Measurements from ENCODE around the gene MAPT.

The MAPT gene

GRCh38 chr17:45996282-45996937, 102.1 kb downstream of the MAPT start:
- TF ChIP-seq, protein P1, sequence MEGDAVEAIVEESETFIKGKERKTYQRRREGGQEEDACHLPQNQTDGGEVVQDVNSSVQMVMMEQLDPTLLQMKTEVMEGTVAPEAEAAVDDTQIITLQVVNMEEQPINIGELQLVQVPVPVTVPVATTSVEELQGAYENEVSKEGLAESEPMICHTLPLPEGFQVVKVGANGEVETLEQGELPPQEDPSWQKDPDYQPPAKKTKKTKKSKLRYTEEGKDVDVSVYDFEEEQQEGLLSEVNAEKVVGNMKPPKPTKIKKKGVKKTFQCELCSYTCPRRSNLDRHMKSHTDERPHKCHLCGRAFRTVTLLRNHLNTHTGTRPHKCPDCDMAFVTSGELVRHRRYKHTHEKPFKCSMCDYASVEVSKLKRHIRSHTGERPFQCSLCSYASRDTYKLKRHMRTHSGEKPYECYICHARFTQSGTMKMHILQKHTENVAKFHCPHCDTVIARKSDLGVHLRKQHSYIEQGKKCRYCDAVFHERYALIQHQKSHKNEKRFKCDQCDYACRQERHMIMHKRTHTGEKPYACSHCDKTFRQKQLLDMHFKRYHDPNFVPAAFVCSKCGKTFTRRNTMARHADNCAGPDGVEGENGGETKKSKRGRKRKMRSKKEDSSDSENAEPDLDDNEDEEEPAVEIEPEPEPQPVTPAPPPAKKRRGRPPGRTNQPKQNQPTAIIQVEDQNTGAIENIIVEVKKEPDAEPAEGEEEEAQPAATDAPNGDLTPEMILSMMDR (IDR thresholded peaks at IDR 0.05; ENCODE audit: borderline replicate concordance, extremely low read depth, low read length, poor library complexity, severe bottlenecking), result no peak
- no peak for TF ChIP-seq EZH2 (IDR thresholded peaks at IDR 0.05; ENCODE audit: borderline replicate concordance, low read depth, low read length, severe bottlenecking)
- DNase-seq (no peak), ATAC-seq (ENCODE audit: insufficient read depth, low read depth) (no peak)
- H3K36me3 ChIP-seq (ENCODE audit: insufficient read depth, low read length), result no peaks in the 10 kb centered on the region
- H3K9me3 ChIP-seq (ENCODE audit: insufficient read depth, low read length, severe bottlenecking), result no peaks in the 10 kb centered on the region
- H3K4me2 ChIP-seq (ENCODE audit: insufficient read depth, low read length), result no peak overlapping the region
- H3K27me3 ChIP-seq (ENCODE audit: insufficient read depth, low read length, poor library complexity), result no peaks in the 10 kb centered on the region
- no peak overlapping the region for H3K27ac ChIP-seq (ENCODE audit: low read length)
- H3K79me2 ChIP-seq (ENCODE audit: insufficient read depth, low read length), result no peaks in the 10 kb centered on the region
- H3K4me1 ChIP-seq (ENCODE audit: insufficient read depth, low read length), result no peaks in the 10 kb centered on the region
- H4K20me1 ChIP-seq (ENCODE audit: insufficient read depth, low read length), result no peaks in the 10 kb centered on the region
- no peak overlapping the region for H3K9ac ChIP-seq (ENCODE audit: low read depth, low read length)
- H3K4me3 ChIP-seq (ENCODE audit: low read depth in 1 of 2, low read length in 2 of 2), result no peak overlapping the region
- no peak overlapping the region for H2AFZ ChIP-seq (ENCODE audit: low read depth, low read length)

DNA sequence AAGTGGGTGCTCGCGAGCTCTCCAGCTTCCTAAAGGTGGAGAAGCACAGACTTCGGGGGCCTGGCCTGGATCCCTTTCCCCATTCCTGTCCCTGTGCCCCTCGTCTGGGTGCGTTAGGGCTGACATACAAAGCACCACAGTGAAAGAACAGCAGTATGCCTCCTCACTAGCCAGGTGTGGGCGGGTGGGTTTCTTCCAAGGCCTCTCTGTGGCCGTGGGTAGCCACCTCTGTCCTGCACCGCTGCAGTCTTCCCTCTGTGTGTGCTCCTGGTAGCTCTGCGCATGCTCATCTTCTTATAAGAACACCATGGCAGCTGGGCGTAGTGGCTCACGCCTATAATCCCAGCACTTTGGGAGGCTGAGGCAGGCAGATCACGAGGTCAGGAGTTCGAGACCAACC, 102.8 kb downstream of the MAPT start:
- Histone ChIP-seq H3K27me3 (ENCODE audit: insufficient read depth, low read length, poor library complexity) (no peaks in the 10 kb centered on the region), H3K36me3 (ENCODE audit: insufficient read depth, low read length) (no peaks in the 10 kb centered on the region), H3K4me2 (ENCODE audit: insufficient read depth, low read length) (no peak overlapping the region), H3K4me3 (ENCODE audit: low read depth in 1 of 2, low read length in 2 of 2) (no peak overlapping the region), H2AFZ (ENCODE audit: low read depth, low read length) (no peak overlapping the region), H4K20me1 (ENCODE audit: insufficient read depth, low read length) (no peaks in the 10 kb centered on the region), H3K4me1 (ENCODE audit: insufficient read depth, low read length) (no peaks in the 10 kb centered on the region), H3K27ac (ENCODE audit: low read length) (no peak overlapping the region), H3K9ac (ENCODE audit: low read depth, low read length) (no peak overlapping the region), H3K9me3 (ENCODE audit: insufficient read depth, low read length, severe bottlenecking) (no peaks in the 10 kb centered on the region), H3K79me2 (ENCODE audit: insufficient read depth, low read length) (no peaks in the 10 kb centered on the region)
- ATAC-seq (ENCODE audit: insufficient read depth, low read depth), result no peak
- no peak for DNase-seq
- TF ChIP-seq, protein P1 (IDR thresholded peaks at IDR 0.05; ENCODE audit: borderline replicate concordance, extremely low read depth, low read length, poor library complexity, severe bottlenecking), result no peak
- no peak for TF ChIP-seq EZH2 (IDR thresholded peaks at IDR 0.05; ENCODE audit: borderline replicate concordance, low read depth, low read length, severe bottlenecking)

GRCh38 chr17:45997624-45998023, 103.3 kb downstream of the MAPT start:
- Histone ChIP-seq H3K4me2 (ENCODE audit: insufficient read depth, low read length) (no peak overlapping the region), H3K79me2 (ENCODE audit: insufficient read depth, low read length) (no peaks in the 10 kb centered on the region), H3K27ac (ENCODE audit: low read length) (no peak overlapping the region), H3K4me3 (ENCODE audit: low read depth in 1 of 2, low read length in 2 of 2) (no peak overlapping the region), H2AFZ (ENCODE audit: low read depth, low read length) (no peak overlapping the region), H3K9ac (ENCODE audit: low read depth, low read length) (no peak overlapping the region), H4K20me1 (ENCODE audit: insufficient read depth, low read length) (no peaks in the 10 kb centered on the region), H3K27me3 (ENCODE audit: insufficient read depth, low read length, poor library complexity) (no peaks in the 10 kb centered on the region), H3K4me1 (ENCODE audit: insufficient read depth, low read length) (no peaks in the 10 kb centered on the region), H3K36me3 (ENCODE audit: insufficient read depth, low read length) (no peaks in the 10 kb centered on the region), H3K9me3 (ENCODE audit: insufficient read depth, low read length, severe bottlenecking) (no peaks in the 10 kb centered on the region)
- DNase-seq (no peak), ATAC-seq (ENCODE audit: insufficient read depth, low read depth) (no peak)
- TF ChIP-seq, protein P1 (IDR thresholded peaks at IDR 0.05; ENCODE audit: borderline replicate concordance, extremely low read depth, low read length, poor library complexity, severe bottlenecking), result no peak
- no peak for TF ChIP-seq EZH2 (IDR thresholded peaks at IDR 0.05; ENCODE audit: borderline replicate concordance, low read depth, low read length, severe bottlenecking)
